H9 (cell line): ENCODE measurements around the gene UCP2. TPM values are rescaled to one million over a fixed set of nuclear protein-coding genes. Genes with fewer than 3 reads are reported as not detected.

Source experiments
- DNase-seq: peaks from one replicate; pipeline ENCODE4 v3.0.0-alpha.2; 2017
- H2AFZ ChIP-seq: one replicate; pipeline ENCODE4 v1.6.1; 2013; ENCODE audit warnings: mild to moderate bottlenecking, low read length, control low read depth, moderate library complexity
- H2AK5ac ChIP-seq: 2 replicates; pipeline ENCODE4 v1.6.1; 2013; ENCODE audit warnings: low read length, control low read depth, mixed read lengths; ENCODE audit not compliant: insufficient read length
- H2BK120ac ChIP-seq: one replicate; pipeline ENCODE4 v1.6.1; 2013; ENCODE audit warnings: low read depth, mild to moderate bottlenecking, low read length, control low read depth, inconsistent platforms; ENCODE audit not compliant: poor library complexity, severe bottlenecking
- H2BK12ac ChIP-seq: 2 replicates; pipeline ENCODE4 v1.6.1; 2013; ENCODE audit warnings: low read length, control low read depth, mixed read lengths, low read depth; ENCODE audit not compliant: insufficient read length
- H2BK15ac ChIP-seq: 2 replicates; pipeline ENCODE4 v1.6.1; 2013; ENCODE audit warnings: low read depth, low read length, control low read depth
- H2BK20ac ChIP-seq: one replicate; pipeline ENCODE4 v1.6.1; 2013; ENCODE audit warnings: low read depth, mild to moderate bottlenecking, low read length, control low read depth, inconsistent platforms; ENCODE audit not compliant: poor library complexity, severe bottlenecking
- H2BK5ac ChIP-seq: 2 replicates; pipeline ENCODE4 v1.6.1; 2013; ENCODE audit warnings: low read length, control low read depth, mixed read lengths; ENCODE audit not compliant: insufficient read length
- H3K14ac ChIP-seq: 2 replicates; pipeline ENCODE4 v1.6.1; 2013; ENCODE audit warnings: low read length, control low read depth; ENCODE audit not compliant: insufficient read depth
- H3K18ac ChIP-seq: 2 replicates; pipeline ENCODE4 v1.6.1; 2013; ENCODE audit warnings: low read depth, mild to moderate bottlenecking, mixed read lengths, low read length, control low read depth; ENCODE audit not compliant: insufficient read length
- H3K23ac ChIP-seq: 2 replicates; pipeline ENCODE4 v1.6.1; 2013; ENCODE audit warnings: low read length, control low read depth, mixed read lengths, low read depth; ENCODE audit not compliant: insufficient read length
- H3K23me2 ChIP-seq: 2 replicates; pipeline ENCODE4 v1.6.1; 2013; ENCODE audit warnings: low read depth, mild to moderate bottlenecking, mixed read lengths, low read length, control low read depth; ENCODE audit not compliant: insufficient read length, poor library complexity, severe bottlenecking
- H3K27ac ChIP-seq: 2 replicates; pipeline ENCODE4 v1.5.1; 2013; ENCODE audit warnings: low read length, control low read depth, mixed read lengths, low read depth; ENCODE audit not compliant: insufficient read length
- H3K27me3 ChIP-seq: 2 replicates; pipeline ENCODE4 v1.6.1; 2013; ENCODE audit warnings: low read length, control low read depth, inconsistent platforms; ENCODE audit not compliant: insufficient read depth
- H3K4ac ChIP-seq: 2 replicates; pipeline ENCODE4 v1.6.1; 2013; ENCODE audit warnings: low read depth, mild to moderate bottlenecking, control low read depth, inconsistent platforms, low read length, moderate library complexity
- H3K4me1 ChIP-seq: 2 replicates; pipeline ENCODE4 v1.6.1; 2013; ENCODE audit warnings: low read length, control low read depth, inconsistent platforms; ENCODE audit not compliant: insufficient read depth
- H3K4me2 ChIP-seq: 2 replicates; pipeline ENCODE4 v1.6.1; 2013; ENCODE audit warnings: low read length, control low read depth, mixed read lengths; ENCODE audit not compliant: insufficient read length, insufficient read depth
- H3K56ac ChIP-seq: 2 replicates; pipeline ENCODE4 v1.6.1; 2013; ENCODE audit warnings: low read depth, mild to moderate bottlenecking, mixed read lengths, low read length, control low read depth; ENCODE audit not compliant: insufficient read length
- H3K79me1 ChIP-seq: 2 replicates; pipeline ENCODE4 v1.6.1; 2013; ENCODE audit warnings: low read depth, mild to moderate bottlenecking, moderate library complexity, low read length, control low read depth, inconsistent platforms; ENCODE audit not compliant: insufficient read depth, poor library complexity, severe bottlenecking
- H3K79me2 ChIP-seq: 2 replicates; pipeline ENCODE4 v1.6.1; 2013; ENCODE audit warnings: low read length, control low read depth, inconsistent platforms; ENCODE audit not compliant: insufficient read depth
- H3K9ac ChIP-seq: 2 replicates; pipeline ENCODE4 v1.6.1; 2013; ENCODE audit warnings: low read length, control low read depth, mixed read lengths; ENCODE audit not compliant: insufficient read length; ENCODE audit errors: extremely low read depth
- H3K9me3 ChIP-seq: one replicate; pipeline ENCODE4 v1.6.1; 2013; ENCODE audit warnings: low read depth, low read length, inconsistent platforms; ENCODE audit not compliant: control insufficient read depth
- H3T11ph ChIP-seq: one replicate; pipeline ENCODE4 v1.6.1; 2013; ENCODE audit warnings: mild to moderate bottlenecking, low read length, control low read depth, inconsistent platforms
- H4K20me1 ChIP-seq: one replicate; pipeline ENCODE4 v1.6.1; 2013; ENCODE audit not compliant: control insufficient read depth, insufficient read length, insufficient read depth
- H4K5ac ChIP-seq: 2 replicates; pipeline ENCODE4 v1.6.1; 2013; ENCODE audit warnings: low read depth, mild to moderate bottlenecking, mixed read lengths, low read length, control low read depth; ENCODE audit not compliant: insufficient read length
- H4K8ac ChIP-seq: replicated peaks from 2 replicates; pipeline ENCODE4 v1.6.1; 2013; ENCODE audit warnings: low read length, control low read depth, mixed read lengths, low read depth; ENCODE audit not compliant: insufficient read length
- H4K91ac ChIP-seq: 2 replicates; pipeline ENCODE4 v1.6.1; 2013; ENCODE audit warnings: low read depth, mild to moderate bottlenecking, moderate library complexity, mixed read lengths, low read length, control low read depth; ENCODE audit not compliant: insufficient read length
- H3K27ac Mint-ChIP-seq, 3 experiments: 2 replicates in 2 of 3; 3 replicates in 1 of 3; pipeline ENCODE4 v1.8.0; 2020 to 2021; ENCODE audit warnings: mixed read lengths in 3 of 3, mild to moderate bottlenecking in 1 of 3, moderate library complexity in 1 of 3
- H3K27me3 Mint-ChIP-seq: 2 replicates; pipeline ENCODE4 v1.8.0; 2021; ENCODE audit warnings: low read depth, mild to moderate bottlenecking, moderate library complexity, mixed read lengths
- H3K36me3 Mint-ChIP-seq, 3 experiments: 2 replicates in 2 of 3; 3 replicates in 1 of 3; pipeline ENCODE4 v1.8.0; 2020 to 2021; ENCODE audit warnings: low read depth in 3 of 3, mixed read lengths in 3 of 3; ENCODE audit not compliant: insufficient read depth in 1 of 3
- H3K4me1 Mint-ChIP-seq, 2 experiments: 2 replicates each; pipeline ENCODE4 v1.8.0; 2020; ENCODE audit warnings: mixed read lengths in 2 of 2
- H3K4me3 Mint-ChIP-seq, 2 experiments: 2 replicates in 1 of 2; 3 replicates in 1 of 2; pipeline ENCODE4 v1.8.0; 2020 to 2021; ENCODE audit warnings: mild to moderate bottlenecking in 2 of 2, mixed read lengths in 2 of 2, moderate library complexity in 1 of 2
- H3K9me3 Mint-ChIP-seq, 2 experiments: 2 replicates in 1 of 2; 3 replicates in 1 of 2; pipeline ENCODE4 v1.8.0; 2020; ENCODE audit warnings: mild to moderate bottlenecking in 2 of 2, mixed read lengths in 2 of 2, moderate library complexity in 1 of 2
- CTCF ChIP-seq: fragments of 200-600 bp; sonication (generic); conservative IDR thresholded peaks from 3 replicates; pipeline ENCODE4 v1.8.0; 2021; ENCODE audit warnings: antibody characterized with exemption, mild to moderate bottlenecking
- WGBS: extraction: QIAGEN DNeasy Blood & Tissue Kit; methylation state at CpG from one replicate; pipeline ENCODE4 v1.1.7; 2013; ENCODE audit warnings: missing lambda C conversion rate, low lambda C conversion rate, mixed read lengths; ENCODE audit not compliant: insufficient read length; ENCODE audit errors: extremely low coverage; 5-methylcytosine and 5-hydroxymethylcytosine counted together
- total RNA-seq: library from RNA; stranded (reverse); gene quantifications from 2 replicates; pipeline ENCODE4 v1.2.1, GENCODE V29; 2021

UCP2 gene
- total RNA-seq, 1 experiment from 2014 or later: 62.1 TPM

DNA sequence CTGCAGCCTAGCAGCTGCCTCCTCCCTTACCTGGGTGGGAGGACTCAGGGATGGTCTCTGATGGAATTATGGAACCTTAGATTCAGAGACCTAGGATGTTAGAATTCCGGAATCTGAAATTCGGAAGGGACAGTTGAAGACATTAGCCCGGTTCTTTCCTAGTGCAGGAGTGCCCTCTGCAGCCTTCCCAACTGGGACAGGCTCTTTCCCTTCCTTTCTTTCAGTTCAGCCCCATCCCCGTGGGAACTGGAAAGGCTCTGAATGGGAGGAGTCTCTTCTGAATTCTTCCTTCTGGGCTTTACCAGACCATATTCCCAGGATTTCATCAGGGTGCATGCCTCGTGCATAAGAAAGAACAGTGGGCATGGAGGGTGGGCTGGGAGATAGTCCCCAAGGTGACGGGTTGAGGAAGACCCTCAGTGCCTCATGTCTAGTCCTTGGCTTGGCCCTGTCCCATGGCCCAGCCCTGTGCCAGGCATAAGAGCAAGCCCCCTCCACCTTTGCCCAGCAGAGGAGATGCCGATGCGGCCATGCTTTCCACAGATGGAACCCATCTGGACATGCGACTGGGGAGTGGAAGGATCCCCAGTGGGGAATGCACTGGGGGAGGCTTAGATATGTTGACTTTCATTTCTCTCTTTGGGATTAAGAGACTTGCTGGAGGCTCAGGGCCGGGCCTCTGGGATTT lies 17.4 kb downstream of the UCP2 start:
- no peaks in the 10 kb centered on the region for H3K4me1 ChIP-seq
- H3K23me2 ChIP-seq: no peaks in the 10 kb centered on the region
- H3K36me3 Mint-ChIP-seq: no peaks in the 10 kb centered on the region
- TF ChIP-seq CTCF: no peak
- H4K20me1 ChIP-seq: no peaks in the 10 kb centered on the region
- no peak overlapping the region for H3K14ac ChIP-seq
- H2BK20ac ChIP-seq: no peak overlapping the region
- no peak overlapping the region for H3K23ac ChIP-seq
- no peak overlapping the region for H4K8ac ChIP-seq
- no peak overlapping the region for H2AK5ac ChIP-seq
- H3K9me3 Mint-ChIP-seq: peaks cover 0 to 2% of the 10 kb centered on the region in 2 experiments; a peak in 1 of 5 replicates
- no peak overlapping the region for H2BK5ac ChIP-seq
- H2BK15ac ChIP-seq: no peak overlapping the region
- no peaks in the 10 kb centered on the region for H3K79me2 ChIP-seq
- H3K4ac ChIP-seq: no peak overlapping the region
- no peak overlapping the region for H2BK12ac ChIP-seq
- no peak overlapping the region for H4K5ac ChIP-seq
- peak overlapping the region; percentile 17 to 50; a peak in 2 of 5 replicates for H3K4me3 Mint-ChIP-seq
- H2BK120ac ChIP-seq: no peak overlapping the region
- H3K9ac ChIP-seq: no peak overlapping the region
- H3T11ph ChIP-seq: no peak overlapping the region
- no peak overlapping the region for H3K4me2 ChIP-seq
- H2AFZ ChIP-seq: no peak overlapping the region
- no peaks in the 10 kb centered on the region for H3K9me3 ChIP-seq
- no peaks in the 10 kb centered on the region for H3K79me1 ChIP-seq
- WGBS: no CpG with 5 or more reads among the region's 10 CpGs
- no peak overlapping the region for H4K91ac ChIP-seq
- H3K56ac ChIP-seq: no peak overlapping the region
- H3K27ac ChIP-seq: no peak overlapping the region
- no peak overlapping the region for H3K18ac ChIP-seq
- peaks cover 4% of the 10 kb centered on the region for H3K27me3 Mint-ChIP-seq
- DNase-seq: no peak
- peaks cover 6 to 14% of the 10 kb centered on the region in 2 experiments for H3K4me1 Mint-ChIP-seq
- H3K27ac Mint-ChIP-seq: no peak overlapping the region
- no peaks in the 10 kb centered on the region for H3K27me3 ChIP-seq
